Glomerular endothelial cell (primary cell): ENCODE measurements around the gene COQ3. TPM values are rescaled to one million over a fixed set of nuclear protein-coding genes. Genes with fewer than 3 reads are reported as not detected.
A peak's percentile ranks its signal among the peaks of the same experiment; 100 is the strongest.

Experiments used
- DNase-seq: peaks from one replicate; pipeline ENCODE4 v3.0.0-alpha.2; 2011; ENCODE audit warnings: low read depth, low spot score; ENCODE audit errors: extremely low read depth
- total RNA-seq: library from RNA; depleted of rRNA; stranded (reverse); fragments of >200 nt; gene quantifications from 2 replicates; pipeline ENCODE4 v1.2.3, GENCODE V29; 2015

The COQ3 gene, protein sequence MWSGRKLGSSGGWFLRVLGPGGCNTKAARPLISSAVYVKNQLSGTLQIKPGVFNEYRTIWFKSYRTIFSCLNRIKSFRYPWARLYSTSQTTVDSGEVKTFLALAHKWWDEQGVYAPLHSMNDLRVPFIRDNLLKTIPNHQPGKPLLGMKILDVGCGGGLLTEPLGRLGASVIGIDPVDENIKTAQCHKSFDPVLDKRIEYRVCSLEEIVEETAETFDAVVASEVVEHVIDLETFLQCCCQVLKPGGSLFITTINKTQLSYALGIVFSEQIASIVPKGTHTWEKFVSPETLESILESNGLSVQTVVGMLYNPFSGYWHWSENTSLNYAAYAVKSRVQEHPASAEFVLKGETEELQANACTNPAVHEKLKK
- 2.0 and 3.6 TPM in 2 replicates for total RNA-seq

- DNase-seq: peak; percentile 23
Measured at GRCh38 chr6:99393698-99394531, at the start of gene COQ3. Gene COQ3 (minus strand): TSS chr6:99394195. CDS start chr6:99394179, 16 bp downstream.

DNA sequence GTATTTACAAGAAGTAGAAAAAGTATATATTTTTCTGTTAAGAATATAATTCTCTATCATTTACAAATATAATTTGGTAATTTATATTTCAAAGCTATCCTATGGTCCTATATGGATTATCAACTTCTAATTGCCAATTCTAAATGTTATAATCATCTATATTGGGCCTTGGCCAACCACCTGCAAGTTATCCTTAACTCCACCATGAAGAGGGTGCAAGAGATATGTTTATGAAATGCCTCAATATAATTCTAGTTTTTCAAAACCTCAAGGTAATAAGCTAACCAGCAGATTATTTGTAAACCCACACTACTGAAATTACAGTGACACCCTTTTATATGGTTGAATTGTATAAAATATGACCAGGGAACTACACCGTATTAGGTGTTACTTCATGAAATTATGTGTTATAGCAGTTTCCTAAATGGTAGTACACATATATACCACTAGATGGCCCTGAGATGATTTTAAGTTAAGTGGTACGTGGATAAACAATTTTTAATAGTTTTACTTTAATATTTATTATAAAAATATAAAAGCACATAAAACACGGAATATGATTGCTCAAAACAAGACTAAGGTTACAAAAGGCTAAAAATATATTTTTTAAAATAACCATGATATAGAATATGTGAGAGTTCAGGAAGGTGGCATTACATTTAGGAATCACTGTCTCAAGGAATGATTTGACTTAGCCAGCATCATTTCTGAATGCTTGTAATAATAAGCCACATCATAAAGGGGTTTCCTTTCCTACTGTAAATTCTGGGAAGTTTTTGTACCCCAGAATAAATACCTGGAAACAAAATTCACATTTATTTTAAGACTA lies 40.9 kb upstream of the COQ3 start:
- no peak for DNase-seq

GRCh38 chr6:99432877-99433276 lies 38.9 kb upstream of the COQ3 start:
- DNase-seq: no peak

- no peak for DNase-seq
Measured at GRCh38 chr6:99431901-99432300, 37.9 kb upstream of the COQ3 start.

DNA sequence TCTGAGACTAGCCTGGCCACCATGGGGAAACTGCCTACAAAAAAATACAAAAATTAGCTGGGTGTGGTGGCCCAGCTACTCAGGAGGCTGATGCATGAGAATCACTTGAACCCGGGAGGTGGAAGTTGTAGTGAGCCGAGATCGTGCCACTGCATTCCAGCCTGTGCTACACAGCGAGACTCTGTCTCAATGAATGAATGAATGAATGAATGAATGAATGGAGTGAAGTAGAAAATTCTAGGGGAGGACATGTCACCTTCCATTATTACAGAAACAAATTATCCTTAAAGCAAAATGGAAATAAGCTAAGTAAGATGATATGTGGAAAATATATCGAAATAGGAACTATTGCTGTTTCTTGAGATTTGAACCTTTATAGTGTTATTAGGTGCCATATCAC lies 34.0 kb upstream of the COQ3 start:
- DNase-seq: no peak

GRCh38 chr6:99426451-99426757 lies 32.4 kb upstream of the COQ3 start:
- DNase-seq: no peak

GRCh38 chr6:99425647-99426450 lies 31.9 kb upstream of the COQ3 start:
- DNase-seq: peak; percentile 51

GRCh38 chr6:99424761-99425646 lies 31.0 kb upstream of the COQ3 start, which contains the start of gene PNISR:
Gene PNISR (minus strand): TSS chr6:99425308. CDS start chr6:99414659, 10,649 bp downstream.
- peak; percentile 97 for DNase-seq

- no peak for DNase-seq
Measured at GRCh38 chr6:99424022-99424421, 30.0 kb upstream of the COQ3 start.

GRCh38 chr6:99422912-99423311 lies 28.9 kb upstream of the COQ3 start:
- no peak for DNase-seq

- no peak for DNase-seq
Measured at GRCh38 chr6:99416892-99417767, 23.1 kb upstream of the COQ3 start.

DNA sequence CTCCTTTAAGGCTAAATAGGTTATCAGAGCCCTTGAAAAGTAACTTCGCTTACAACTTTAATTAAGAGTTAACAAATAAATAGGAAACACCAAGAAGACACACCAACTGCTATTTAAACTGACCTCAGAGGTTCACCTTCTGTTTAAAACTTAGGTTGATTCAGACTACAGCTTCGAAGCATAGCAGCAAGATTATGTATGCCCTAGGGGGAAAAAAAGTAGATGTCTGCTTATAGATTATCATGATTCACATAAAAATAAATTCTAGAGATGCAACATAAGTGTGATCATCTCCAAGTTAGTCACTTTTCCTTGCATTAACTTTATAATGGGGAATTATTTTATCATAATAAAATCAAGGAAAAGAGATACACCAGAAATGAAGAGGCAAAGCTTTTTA lies 22.2 kb upstream of the COQ3 start:
- DNase-seq: no peak

GRCh38 chr6:99415446-99415845 lies 21.5 kb upstream of the COQ3 start:
- no peak for DNase-seq

- no peak for DNase-seq
Measured at GRCh38 chr6:99412065-99412464, 18.1 kb upstream of the COQ3 start.

DNA sequence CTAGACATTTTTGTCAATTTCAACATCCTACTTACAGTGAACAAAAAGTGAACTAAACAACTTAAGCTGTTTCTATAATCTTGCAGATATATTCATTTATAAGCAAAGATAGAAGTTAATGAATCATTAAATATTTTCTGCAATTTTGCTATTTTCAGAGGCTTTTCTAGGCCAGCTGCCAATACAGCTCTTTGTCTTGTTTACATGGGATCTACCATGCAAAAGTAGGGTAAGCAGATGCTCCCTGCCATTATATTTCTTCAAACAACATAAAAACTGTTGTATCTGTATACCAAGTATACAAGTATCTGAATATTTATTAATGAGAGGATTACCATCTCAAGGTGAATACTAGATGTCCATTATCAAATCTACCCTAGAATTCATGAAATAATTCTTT lies 15.7 kb upstream of the COQ3 start:
- no peak for DNase-seq

- DNase-seq: no peak
Measured at GRCh38 chr6:99407076-99407475, 13.1 kb upstream of the COQ3 start.

GRCh38 chr6:99402448-99402847 lies 8.5 kb upstream of the COQ3 start:
- DNase-seq: no peak

GRCh38 chr6:99397287-99397686 lies 3.3 kb upstream of the COQ3 start:
- no peak for DNase-seq

- DNase-seq: no peak
Measured at GRCh38 chr6:99393366-99393697, 663 bp downstream of the COQ3 start.
